Activated CD4-positive, alpha-beta T cell treated with anti-CD3 and anti-CD28 coated beads, Interleukin-2, amount 50 U/mL, for 48 hours (primary cell): ENCODE measurements around the gene CYP8B1.

Source experiments
- DNase-seq, 2 experiments: peaks; one replicate each; pipeline ENCODE4 v3.0.0-alpha.2; 2020

CYP8B1 gene, protein sequence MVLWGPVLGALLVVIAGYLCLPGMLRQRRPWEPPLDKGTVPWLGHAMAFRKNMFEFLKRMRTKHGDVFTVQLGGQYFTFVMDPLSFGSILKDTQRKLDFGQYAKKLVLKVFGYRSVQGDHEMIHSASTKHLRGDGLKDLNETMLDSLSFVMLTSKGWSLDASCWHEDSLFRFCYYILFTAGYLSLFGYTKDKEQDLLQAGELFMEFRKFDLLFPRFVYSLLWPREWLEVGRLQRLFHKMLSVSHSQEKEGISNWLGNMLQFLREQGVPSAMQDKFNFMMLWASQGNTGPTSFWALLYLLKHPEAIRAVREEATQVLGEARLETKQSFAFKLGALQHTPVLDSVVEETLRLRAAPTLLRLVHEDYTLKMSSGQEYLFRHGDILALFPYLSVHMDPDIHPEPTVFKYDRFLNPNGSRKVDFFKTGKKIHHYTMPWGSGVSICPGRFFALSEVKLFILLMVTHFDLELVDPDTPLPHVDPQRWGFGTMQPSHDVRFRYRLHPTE

DNA sequence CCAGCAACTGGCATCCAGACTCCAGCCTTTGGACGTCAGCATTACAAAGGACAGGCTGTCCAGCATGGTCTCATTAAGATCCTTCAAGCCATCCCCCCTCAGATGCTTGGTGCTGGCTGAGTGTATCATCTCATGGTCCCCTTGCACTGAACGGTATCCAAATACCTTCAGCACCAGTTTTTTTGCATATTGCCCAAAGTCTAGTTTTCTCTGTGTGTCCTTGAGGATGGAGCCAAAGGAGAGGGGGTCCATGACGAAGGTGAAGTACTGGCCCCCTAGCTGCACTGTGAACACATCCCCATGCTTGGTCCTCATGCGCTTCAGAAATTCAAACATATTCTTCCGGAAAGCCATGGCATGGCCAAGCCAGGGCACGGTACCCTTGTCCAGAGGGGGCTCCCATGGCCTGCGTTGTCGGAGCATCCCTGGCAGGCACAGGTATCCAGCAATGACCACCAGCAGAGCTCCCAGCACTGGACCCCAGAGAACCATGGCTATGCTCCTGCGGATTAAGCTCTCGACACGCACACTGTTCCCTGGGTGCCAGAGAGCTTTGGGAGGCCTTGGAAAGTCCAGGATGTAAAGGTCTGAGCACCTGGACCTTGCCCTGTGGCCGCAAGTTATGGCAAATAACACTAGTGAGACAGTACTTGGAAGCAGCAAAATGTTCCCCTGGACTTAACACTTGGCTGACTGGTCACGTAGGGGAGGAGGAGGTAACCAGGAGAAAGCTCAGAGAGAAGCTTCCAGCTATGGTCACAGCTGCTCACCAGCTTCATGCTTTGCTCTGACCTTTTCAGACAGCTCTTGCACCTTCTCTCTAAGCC lies at the start of gene CYP8B1:
CYP8B1 (minus strand) TSS at position 555 of the 827 bp plus-strand sequence; CDS start at position 492, 63 bp downstream.
- DNase-seq, result no peak

DNA sequence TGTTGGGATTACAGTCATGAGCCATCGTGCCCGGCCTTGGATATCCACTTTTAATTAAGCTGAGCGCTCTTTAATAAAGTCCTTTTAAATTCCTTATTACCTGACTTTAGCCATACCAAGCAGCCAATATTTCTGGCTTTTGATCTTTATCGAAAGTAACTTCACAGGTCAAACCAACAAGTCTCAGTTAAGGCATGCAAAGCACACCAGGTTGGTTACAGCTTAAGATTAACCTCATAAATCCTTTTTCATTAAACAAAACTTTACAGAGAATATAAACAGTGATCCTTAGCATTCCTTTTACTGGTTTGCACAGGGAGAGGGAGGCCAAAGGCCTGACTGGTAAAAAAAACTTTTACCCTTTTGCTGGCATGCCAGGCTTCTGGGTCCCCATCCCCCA lies 47.9 kb upstream of the CYP8B1 start:
- DNase-seq, result no peak

DNA sequence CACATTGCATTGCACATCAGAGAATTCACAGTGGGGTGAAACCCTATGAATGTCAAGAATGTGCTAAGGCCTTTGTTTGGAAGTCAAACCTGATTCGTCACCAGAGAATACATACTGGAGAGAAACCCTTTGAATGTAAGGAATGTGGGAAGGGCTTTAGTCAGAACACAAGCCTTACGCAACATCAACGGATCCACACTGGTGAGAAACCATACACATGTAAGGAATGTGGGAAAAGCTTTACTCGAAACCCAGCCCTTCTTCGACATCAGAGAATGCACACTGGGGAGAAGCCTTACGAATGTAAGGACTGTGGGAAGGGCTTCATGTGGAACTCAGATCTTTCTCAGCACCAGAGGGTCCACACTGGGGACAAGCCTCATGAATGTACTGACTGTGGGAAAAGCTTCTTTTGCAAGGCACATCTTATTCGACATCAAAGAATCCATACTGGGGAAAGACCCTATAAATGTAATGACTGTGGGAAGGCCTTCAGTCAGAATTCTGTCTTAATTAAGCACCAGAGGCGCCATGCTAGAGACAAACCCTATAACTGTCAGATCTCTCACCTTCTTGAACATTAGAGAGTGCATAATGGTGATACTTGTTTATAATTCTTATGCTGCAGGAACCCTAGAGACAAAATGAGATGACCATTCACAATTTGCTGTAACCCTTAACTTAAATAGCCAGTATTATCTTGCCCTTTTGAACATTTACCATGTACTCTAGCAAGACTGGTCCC lies 39.3 kb upstream of the CYP8B1 start:
- no peak for DNase-seq

DNA sequence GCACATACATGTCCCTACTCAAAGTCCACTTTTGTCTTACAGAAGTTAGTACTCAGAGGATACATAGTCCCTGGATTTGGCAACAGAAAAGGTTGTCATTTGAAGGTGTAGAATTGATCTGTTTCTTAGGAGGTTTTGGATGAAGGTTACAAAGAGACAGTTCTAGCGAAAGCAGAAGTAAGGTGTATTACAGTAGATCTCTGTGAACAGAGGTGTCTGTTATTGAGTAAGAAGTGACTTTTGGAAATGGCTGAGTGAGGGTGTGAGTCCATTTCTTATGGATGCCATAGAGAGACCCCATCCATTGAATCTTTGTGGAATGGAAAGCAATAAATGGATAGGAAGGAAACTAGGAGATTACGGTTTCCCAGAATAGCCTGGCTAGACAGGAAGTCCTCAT lies 35.9 kb upstream of the CYP8B1 start:
- no peak for DNase-seq

DNA sequence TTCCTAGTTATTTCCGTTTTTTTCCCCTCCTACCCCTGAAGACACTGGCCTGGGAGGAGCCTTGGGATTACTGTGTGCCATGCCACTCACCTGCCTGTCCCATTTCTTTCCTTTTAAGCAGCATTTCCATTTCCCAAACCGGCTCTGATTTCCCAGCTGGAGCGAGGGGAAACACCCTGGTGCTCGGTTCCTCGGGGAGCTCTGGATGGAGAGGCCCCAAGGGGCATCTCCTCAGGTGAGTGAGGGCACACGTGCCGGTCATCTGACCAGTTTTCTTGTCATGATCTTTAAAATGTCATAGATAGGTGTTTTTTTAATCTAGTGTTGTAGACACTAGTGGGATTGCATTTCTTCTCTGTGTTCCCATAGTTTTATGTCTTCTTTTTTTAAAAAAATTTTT lies 33.0 kb upstream of the CYP8B1 start:
- no peak for DNase-seq

DNA sequence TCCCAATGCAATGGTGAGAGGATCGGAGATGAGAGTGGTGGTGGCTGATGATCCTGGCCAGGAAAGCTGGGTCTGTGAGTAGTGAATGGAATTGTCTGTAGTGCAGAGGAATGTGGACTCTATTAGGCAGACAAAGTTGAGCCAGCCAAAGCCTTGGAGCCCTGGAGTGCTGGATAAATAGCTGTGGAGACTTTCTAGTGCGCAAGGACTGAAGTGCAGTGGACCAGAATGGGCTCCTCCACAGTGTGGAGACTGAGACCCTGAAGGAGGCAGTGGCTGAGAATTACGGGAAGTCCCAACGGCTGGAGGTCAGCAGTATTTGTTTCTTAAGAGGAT lies 31.1 kb upstream of the CYP8B1 start:
- no peak for DNase-seq

DNA sequence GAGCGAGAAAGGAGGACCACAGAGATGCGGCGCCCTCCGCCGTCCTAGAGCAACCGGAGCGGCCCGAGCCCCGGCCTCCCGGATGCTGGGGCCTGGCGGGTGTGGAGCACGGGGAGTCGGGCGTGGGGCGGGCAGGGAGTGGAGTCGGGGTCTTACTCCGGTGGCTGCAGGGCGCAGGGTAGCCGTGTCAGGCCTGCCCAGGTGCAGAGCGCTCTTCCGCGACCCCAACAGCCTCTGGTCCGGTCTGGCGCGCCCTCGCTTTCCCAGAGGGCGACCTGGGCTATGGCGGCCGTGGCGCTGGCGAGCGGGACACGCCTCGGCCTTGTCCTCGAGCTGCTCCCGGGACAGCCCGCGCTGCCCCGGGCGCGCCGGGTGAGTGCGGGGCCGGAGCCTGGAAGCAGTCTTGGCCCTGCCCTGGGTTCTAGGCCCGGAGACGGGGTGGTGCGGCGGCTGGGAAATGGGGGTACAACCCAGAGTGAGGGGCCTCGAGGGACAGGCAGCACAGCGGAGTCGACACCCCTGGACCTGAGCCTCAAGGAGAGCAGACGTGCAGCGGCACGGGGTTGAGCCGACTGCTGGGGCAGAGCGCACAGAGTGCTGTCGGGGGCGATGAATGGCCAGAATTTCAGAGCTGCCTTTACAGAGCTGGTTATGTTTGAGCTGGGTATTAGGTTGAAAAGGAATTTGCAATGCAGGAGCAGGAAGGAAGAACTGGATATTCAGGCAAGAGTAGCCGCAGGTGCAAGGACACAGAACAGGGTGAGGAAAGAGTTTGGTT lies 30.6 kb upstream of the CYP8B1 start, which contains the start of gene ZNF662:
ZNF662 (plus strand) TSS at position 73 of the 778 bp plus-strand sequence. CDS start 1,973 bp downstream, outside the sequence.
- DNase-seq, result peak; percentile 10 to 15

DNA sequence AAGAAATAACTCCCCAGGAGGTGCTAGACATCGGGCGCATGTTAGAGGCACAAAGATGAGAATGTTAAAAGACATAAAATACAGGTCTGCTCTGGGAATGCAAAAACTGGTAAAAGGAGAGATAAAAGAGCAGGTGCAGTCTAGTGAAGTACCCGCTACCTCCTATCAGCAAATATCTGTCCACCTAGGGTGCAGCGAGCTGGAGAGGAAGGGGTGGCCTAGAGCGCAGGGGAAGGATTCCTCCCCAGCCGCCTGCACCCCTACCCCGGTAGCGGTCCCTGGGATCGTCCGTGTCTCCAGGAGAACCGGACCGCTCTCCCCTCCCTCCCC lies 30.0 kb upstream of the CYP8B1 start:
- no peak for DNase-seq

DNA sequence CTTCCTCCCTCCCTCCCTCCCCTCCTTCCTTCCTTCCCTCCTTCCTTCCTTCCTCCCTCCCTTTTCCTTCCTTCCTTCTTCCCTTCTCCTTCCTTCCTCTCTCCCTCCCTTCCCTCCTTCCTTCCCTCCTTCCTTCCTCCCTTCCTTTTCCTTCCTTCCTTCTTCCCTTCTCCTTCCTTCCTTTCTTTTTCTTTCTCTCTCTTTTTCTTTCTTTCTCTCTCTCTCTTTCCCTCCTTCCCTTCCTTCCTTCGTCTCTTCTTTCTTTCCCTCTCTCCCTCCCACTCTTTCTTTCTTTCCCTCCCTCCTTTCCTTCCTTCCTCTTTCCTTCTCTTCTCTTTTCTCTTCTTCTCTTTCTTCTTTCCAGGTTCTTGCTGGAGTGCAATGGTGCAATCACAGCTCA lies 28.4 kb upstream of the CYP8B1 start:
- no peak for DNase-seq

DNA sequence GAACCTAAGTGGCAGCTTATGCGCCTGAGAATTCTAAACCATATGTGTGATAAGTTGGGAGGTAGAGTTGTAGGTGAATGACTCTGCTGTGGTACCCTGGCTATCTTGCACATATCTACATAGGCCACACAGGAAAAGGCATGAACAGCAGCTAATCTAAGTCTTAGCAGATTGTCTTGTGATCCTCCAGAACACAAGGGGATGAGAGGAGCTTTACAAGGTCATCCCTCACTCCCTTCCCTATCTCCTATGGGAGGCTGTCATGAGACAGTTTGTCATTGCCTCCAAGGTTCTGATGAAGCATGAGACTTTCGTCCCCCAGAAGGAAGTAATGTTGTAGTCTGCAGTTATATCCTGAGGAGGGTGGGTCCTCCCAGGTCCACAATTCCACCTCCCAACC lies 26.6 kb upstream of the CYP8B1 start:
- DNase-seq, result no peak

DNA sequence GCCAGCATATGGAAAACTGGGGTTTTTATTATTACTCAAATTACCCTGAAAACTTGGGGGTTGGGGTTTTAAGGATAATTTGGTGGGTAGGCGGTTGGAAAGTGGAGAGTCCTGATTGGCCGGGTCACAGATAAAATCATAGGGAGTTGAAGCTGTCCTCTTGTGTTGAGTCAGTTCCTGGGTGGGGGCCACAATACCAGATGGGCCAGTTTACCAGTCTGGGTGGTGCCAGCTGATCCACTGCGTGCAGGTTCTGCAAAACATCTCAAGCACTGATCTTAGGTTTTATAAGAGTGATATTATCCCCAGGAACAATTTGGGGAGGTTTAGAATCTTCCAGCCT lies 25.4 kb upstream of the CYP8B1 start:
- peak in 1 of 2 experiments; percentile 10 for DNase-seq

DNA sequence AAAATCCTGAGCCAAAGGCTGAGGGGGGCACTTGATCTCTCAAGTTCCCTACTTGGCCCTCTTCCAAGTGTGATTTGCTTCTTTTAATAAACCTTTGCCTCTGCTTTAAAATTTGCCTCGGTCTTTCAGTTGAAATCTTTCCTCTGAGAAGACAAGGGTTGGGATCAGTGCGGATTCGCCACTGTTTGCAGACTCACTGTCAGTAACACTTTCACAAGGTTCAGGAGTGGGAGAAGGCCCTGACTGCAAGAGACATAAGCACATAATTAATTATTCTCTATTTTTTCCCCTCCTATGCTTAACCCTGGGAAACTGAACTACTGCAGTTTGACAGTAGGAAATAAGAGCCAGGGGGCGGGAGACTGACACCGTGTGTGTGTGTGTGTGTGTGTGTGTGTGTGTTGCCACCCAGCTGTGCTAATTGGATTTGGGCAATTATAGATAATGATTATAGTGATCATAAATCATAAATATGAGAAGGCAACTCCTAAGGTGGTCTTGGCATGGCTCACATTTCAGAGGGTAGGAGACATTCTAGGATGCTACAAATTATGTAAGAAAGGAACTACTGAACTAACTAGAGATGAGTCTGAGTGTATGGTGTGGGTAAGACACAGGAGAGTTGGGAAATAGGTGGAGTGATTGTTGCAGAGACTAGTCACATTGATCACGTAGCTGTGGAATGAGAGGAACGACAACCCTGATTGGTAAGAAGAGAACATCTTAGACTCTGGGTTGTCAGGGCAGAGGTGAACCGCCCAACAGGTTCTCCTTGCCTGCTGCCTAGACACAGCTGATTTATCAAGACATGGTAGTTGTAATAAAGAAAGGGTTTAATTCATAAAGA lies 24.8 kb upstream of the CYP8B1 start:
- DNase-seq, result no peak

DNA sequence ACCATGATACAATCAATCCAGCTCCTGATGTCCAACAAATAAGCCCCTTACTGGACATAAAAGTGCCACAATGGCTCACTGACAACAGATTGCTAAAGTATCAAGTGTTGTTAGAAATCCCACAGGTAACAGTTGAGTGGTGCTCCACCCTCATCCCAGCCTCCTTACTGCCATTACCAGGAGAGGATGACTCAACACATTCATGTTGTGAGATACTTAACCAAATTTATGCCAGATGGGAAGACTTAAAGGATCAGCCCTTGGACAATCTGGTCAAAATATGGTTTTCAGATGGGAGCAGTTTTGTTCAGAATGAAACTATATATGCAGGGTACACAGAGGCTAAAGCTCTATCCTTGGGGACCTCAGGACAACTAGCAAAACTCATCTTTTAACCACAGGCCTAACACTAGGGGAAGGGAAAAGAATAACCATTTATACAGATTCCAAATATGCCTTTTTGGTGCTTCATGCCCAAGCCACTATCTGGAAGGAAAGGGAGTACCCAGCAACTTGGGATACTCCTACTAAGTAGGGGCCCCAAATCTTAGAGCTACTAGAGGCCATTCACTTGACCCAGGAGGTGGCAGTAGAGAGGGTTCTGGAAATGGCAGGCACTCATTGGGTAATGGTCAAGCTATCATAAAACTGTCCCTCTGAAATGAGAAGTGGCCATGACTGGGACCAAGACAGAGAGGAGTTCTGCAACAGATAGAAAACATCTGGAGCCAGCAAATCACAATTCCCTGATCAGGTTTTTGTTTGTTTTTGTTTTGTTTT lies 23.4 kb upstream of the CYP8B1 start:
- DNase-seq, result no peak

DNA sequence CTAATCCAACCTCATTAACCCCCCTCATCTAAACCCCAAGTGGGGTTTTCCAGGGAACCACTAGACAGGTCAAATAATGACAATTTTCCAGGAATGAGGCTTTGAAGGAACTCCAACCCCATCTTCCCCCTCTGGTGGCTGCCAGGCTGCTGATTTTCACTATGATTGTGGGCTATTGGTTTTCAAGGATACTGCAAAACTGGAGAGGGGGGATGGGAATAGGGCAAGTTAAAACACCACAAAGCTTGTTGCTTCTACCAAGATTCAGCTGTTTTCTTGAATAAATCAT lies 19.8 kb upstream of the CYP8B1 start:
- DNase-seq, result no peak

DNA sequence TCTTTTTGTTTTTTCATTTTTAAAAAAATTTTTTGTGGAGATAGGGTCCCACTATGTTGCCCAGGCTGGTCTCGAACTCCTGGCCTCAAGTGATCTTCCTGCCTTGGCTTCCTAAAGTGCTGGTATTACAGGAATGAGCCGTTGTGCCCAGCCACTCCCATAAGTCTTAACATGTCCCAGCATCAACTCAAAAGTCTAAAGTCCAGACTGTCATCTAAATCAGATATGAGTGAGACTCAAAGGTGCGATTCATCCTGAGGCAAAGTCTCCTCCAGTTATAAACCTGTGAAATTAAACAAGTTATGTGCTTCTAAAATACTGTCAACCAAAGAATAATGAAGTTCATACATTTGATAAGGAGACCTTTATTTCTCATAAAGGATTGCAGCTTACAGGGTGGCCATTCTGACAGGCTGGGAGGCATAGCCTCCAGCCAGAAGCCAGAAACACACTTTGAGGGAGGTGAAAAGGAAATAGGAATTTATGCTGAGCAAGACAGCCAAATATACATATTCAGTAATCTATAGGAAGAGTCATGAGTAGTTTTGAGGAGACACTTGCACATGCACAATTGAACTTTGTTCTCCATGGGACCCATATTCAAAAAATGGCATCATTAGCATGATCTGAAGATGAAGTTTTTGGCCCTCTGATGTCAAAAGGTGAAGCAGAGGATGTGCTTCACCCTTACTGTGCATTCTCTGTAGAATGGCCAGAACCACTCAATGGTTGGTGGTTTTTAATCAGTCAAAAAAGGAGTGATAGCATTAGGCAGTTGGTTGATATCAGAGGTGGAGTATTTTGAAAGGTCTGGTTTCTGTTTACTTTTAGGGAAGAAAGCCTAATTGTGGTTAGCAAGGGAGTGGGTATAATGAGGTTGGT lies 19.3 kb upstream of the CYP8B1 start:
- DNase-seq, result no peak

DNA sequence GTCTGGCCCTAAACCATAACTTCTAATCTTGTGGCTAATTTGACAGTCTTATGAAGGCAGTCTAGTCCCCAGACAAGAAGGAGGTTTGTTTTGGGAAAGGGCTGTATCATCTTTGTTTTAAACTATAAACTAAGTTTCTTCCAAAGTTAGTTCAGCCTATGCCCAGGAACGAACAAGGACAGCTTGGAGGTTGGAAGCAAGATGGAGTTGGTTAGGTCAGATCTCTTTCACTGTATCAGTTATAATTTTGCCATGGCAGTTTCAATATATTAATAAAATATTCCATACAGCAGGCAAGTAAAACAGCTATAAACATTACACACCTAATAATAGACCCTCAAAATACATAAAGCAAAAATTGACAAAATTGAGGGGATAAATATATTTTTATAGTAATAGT lies 17.1 kb upstream of the CYP8B1 start:
- DNase-seq, result no peak

DNA sequence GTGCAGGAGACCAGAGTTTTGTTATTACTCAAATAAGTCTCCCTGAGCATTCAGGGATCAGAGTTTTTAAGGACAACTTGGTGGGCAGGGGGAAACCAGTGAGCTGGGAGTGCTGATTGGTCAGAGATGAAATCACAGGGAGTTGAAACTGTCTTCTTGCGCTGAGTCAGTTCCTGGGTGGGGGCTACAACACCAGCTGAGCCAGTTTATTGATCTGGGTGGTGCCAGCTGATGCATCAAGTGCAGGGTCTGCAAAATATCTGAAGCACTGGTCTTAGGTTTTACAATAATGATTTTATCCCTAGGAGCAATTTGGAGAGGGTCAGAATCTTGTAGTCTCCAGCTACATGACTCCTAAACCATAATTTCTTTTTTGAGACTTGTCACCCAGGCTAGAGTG lies 16.5 kb upstream of the CYP8B1 start:
- DNase-seq, result no peak

DNA sequence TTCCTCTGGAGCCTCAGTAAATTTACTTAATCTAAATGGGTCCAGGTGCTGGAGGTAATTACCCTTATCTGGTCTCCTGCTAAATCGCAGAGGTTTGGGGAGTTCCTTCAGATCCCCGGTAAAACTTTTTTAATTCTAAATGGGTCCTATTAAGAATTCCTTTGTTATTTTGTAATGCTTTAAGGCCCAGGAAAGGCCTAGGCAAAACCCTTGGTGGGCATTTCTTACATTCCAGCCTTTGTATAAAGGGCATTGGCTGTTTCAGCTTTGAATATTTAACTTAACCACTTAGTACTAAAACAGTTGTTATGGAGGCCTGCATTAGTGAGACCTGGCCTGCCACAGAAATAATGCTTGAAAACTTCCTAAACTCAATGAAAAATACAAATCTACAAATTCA lies 15.4 kb upstream of the CYP8B1 start:
- no peak for DNase-seq

DNA sequence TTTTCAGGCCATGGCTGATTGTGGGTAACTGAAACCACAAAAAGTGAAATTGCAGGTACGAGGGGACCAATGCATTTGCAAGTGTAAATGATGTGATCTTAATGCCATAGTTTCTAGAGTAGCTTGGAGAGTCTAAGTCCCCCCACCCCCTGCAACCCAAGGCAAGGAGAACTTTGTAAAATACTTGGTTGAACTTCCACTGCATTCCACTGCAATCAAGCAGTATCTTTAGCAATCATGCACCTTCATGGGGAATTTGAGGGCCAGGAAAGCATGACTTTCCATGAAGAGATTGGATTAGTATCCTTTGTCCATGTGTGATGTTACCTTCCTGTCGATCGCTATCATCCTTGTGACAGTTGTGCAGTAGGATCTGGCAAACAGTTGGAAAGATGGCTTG lies 11.4 kb upstream of the CYP8B1 start:
- DNase-seq, result no peak

DNA sequence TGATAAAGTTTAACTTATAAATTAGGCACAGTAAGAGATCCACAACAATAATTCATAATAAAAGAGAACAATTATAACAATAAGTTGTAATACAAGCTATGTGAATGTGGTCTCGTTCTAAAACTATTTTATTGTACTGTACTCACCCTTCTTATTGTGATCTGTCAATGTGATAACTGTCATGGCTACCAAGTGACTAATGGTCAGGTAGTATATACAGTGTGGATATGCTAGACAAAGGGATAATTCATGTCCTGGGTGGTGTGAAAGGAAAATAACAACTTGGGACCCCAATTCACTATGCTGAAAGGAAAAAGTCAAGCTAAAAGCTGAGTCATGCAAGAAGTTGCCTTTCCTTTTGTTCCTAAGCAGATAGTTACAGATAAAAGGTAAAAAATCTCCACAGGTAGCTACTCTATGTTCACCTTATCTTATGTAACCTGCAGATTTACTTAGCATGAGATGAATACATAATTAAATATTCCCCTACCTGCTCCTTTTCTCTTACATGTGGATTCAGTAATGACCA lies 10.7 kb upstream of the CYP8B1 start:
- DNase-seq, result no peak
